Kasumi-1 (cell line): ENCODE results near the gene SLC37A1.

Source experiments
- DNase-seq, 2 experiments: peaks; one replicate each; lab custom pipeline; 2025; lab: John Stamatoyannopoulos, UW

SLC37A1 gene

GRCh38 chr21:42526379-42526727, 12.7 kb downstream of the SLC37A1 start:
- no peak for DNase-seq

GRCh38 chr21:42527127-42527488, 13.5 kb downstream of the SLC37A1 start:
- DNase-seq: no peak

- no peak for DNase-seq
These were observed 14.0 kb downstream of the SLC37A1 start for GRCh38 chr21:42527489-42528158.

- DNase-seq: no peak
These were observed 16.5 kb downstream of the SLC37A1 start for GRCh38 chr21:42530167-42530518.

- DNase-seq: no peak
These were observed 18.1 kb downstream of the SLC37A1 start for GRCh38 chr21:42531771-42532170.

- no peak for DNase-seq
These were observed 19.0 kb downstream of the SLC37A1 start for GRCh38 chr21:42532466-42533181.

GRCh38 chr21:42533306-42533962, 19.8 kb downstream of the SLC37A1 start:
- DNase-seq: no peak

- no peak for DNase-seq
These were observed 20.3 kb downstream of the SLC37A1 start for GRCh38 chr21:42533963-42534355.

- peak; percentile 78 to 81 for DNase-seq
These were observed 21.0 kb downstream of the SLC37A1 start for GRCh38 chr21:42534421-42535378.

- no peak for DNase-seq
These were observed 22.0 kb downstream of the SLC37A1 start for GRCh38 chr21:42535602-42536171.

GRCh38 chr21:42536601-42537000, 22.9 kb downstream of the SLC37A1 start:
- DNase-seq: no peak

GRCh38 chr21:42537106-42537742, 23.6 kb downstream of the SLC37A1 start:
- DNase-seq: peak; percentile 25 to 51

- no peak for DNase-seq
These were observed 25.0 kb downstream of the SLC37A1 start for GRCh38 chr21:42538479-42539275.

GRCh38 chr21:42539342-42539741, 25.7 kb downstream of the SLC37A1 start:
- DNase-seq: no peak

GRCh38 chr21:42539931-42540343, 26.3 kb downstream of the SLC37A1 start:
- DNase-seq: peak in 1 of 2 experiments; percentile 18

- no peak for DNase-seq
These were observed 26.7 kb downstream of the SLC37A1 start for GRCh38 chr21:42540396-42540795.

- DNase-seq: no peak
These were observed 27.5 kb downstream of the SLC37A1 start for GRCh38 chr21:42541174-42541573.

GRCh38 chr21:42541618-42542017, 28.0 kb downstream of the SLC37A1 start:
- DNase-seq: no peak

GRCh38 chr21:42542196-42542595, 28.5 kb downstream of the SLC37A1 start:
- DNase-seq: no peak

- no peak for DNase-seq
These were observed 28.9 kb downstream of the SLC37A1 start for GRCh38 chr21:42542596-42542995.
